ENCODE measurements around the gene MRPL14.

GRCh38 chr6:44066394-44067172, 60.7 kb downstream of the MRPL14 start:
- TF ChIP-seq PATZ1 (CRISPR knock-in tag; IDR thresholded peaks at IDR 0.05; ENCODE audit: borderline replicate concordance) (no peak), ZNF565 (CRISPR knock-in tag; conservative IDR thresholded peaks at IDR 0.05; ENCODE audit: low read depth) (no peak), ZFP3 (CRISPR knock-in tag; IDR thresholded peaks at IDR 0.05) (no peak), ZFP30 (CRISPR knock-in tag; IDR thresholded peaks at IDR 0.05) (no peak)
